HG02852 (cell line): ENCODE results near the gene PGAP1.
A peak's percentile ranks its signal among the peaks of the same experiment; 100 is the strongest.

Source experiments
- ATAC-seq: cut with Tn5 transposase; IDR thresholded peaks from one replicate; pipeline ENCODE4 v1.9.1; 2021; ENCODE audit warnings: mild to moderate bottlenecking, moderate library complexity; ENCODE audit not compliant: unreplicated experiment

PGAP1 gene

DNA sequence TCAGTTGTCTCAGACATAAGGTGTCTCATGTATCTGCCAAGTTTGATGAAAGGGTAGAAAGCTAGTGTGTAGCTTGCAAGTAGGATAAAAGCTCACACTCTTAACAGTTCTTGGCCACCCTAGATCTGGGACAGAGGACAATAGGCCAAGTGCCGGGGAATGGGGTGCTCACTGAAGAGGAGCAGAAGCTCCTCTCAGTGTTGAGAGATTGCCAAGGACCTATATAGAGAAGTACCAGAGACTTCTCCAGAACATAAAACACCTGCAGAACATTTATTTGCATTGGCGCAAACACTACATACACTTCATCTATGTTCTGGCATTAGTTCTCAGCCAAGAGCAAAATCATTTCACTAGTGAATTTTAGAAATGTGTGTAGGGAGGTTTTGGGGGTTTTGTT lies 124.1 kb downstream of the PGAP1 start:
- no peak for ATAC-seq

DNA sequence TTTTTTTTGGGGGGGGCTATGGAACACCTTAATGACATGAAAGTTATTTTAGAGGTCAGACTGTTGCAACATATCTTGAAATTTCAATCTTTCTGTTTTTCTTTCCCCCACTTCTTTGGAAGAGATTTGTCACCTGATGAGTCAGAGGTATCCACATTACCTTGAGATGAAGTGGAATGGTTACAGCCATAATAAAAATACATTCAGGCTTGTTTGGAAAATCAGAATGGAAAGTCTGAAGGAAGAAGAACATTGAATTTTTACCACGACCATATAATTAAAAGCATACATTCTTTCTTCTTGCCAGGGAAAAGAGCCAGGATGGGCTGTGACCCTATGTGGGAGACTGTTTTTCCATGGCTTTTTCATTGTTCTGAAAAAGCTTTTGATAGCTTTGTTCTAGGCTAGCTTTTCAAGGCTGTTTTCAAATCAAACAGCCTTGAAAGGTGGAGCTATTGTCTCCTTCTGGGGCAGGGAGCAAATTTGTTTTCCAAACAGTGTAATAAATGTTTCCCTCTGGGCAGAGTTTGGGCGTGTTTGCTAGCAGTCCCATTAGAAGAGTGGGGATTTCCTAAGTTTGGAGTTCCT lies 124.7 kb downstream of the PGAP1 start:
- no peak for ATAC-seq

DNA sequence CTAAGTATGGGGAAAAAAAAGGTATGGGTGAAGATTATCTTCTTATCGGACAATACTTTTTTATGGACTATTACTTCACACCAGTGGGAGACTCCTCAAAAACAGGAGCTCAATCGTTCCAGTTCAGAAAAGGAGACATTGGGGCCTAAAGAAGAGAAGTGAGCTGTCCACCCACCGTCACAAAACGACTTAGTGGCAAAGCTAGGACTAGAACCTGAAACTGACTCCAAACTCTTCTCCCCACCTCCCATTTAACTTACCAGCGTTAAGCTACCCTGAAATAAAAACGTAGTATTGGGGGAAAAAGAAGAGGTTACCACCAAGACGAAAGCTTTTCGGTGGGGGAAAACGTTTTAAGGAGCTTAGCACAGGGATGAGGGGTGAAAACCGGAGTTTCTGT lies 127.5 kb downstream of the PGAP1 start:
- peak; percentile 6 for ATAC-seq

DNA sequence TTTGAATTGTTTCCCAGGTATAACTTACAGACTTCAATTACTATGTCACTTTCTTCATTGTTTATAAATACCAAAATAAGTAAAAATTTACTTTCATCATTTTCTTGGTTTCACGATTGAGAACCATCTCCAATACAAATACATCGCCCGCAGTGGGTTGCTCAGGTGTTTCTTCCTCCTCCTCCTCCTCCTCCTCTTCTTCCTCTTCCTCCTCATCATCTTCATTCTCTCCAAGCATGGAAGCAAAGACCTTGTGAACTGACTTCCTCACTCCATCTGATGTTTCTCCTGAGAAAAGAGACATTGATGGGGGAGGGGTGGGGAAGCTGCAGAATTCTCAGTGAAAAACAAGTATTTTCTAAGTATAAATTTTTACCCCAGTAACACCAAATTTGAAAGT lies 133.6 kb downstream of the PGAP1 start:
- ATAC-seq = no peak

DNA sequence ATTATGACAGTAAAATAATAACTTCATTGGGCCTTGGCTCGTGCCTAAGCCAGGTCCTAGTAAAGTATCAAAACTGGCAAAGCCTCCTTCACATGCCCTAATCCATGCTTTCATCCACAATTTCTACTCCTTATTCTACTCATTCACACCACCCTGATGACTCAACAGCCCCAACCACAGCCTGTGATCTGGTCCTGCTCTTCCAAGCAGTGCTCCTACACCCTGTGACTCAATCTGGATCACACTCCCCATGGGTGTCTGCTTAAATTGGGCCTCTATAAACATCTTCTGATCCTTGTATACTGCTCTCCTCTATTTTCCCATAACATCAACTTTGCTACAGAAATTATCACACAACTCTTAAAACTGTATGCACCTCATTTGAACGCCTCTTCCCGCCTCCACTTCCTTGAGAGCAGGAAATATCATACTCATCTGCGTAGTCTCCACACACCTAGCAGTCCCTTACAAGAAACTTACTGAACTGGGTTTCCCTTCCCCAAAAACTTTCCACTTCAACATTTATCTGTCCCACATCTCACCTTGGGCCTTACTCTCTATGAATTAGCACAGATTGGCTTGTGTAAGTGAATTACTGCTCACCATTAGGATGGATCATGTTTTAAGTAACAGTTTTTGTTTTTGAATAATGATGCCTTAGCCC lies 142.9 kb downstream of the PGAP1 start:
- no peak for ATAC-seq
